Neuron (in vitro differentiated cells): ENCODE data around the gene INPP5A.
A peak's percentile ranks its signal among the peaks of the same experiment; 100 is the strongest.

Experiments
- H2AFZ ChIP-seq: one replicate; pipeline ENCODE4 v1.6.1; 2013; ENCODE audit warnings: low read depth, mild to moderate bottlenecking, inconsistent platforms, low read length, moderate library complexity
- H3K27me3 ChIP-seq: one replicate; pipeline ENCODE4 v1.6.1; 2013; ENCODE audit warnings: low read length; ENCODE audit not compliant: insufficient read depth
- H3K36me3 ChIP-seq: one replicate; pipeline ENCODE4 v1.6.1; 2013; ENCODE audit warnings: low read length; ENCODE audit not compliant: insufficient read depth
- H3K4me1 ChIP-seq: one replicate; pipeline ENCODE4 v1.6.1; 2013; ENCODE audit warnings: low read length; ENCODE audit not compliant: insufficient read depth
- H3K4me3 ChIP-seq: 2 replicates; pipeline ENCODE4 v1.5.1; 2013; ENCODE audit warnings: mild to moderate bottlenecking, low read length, moderate library complexity
- H3K9me3 ChIP-seq: one replicate; pipeline ENCODE4 v1.6.1; 2013; ENCODE audit warnings: low read length

The INPP5A gene

DNA sequence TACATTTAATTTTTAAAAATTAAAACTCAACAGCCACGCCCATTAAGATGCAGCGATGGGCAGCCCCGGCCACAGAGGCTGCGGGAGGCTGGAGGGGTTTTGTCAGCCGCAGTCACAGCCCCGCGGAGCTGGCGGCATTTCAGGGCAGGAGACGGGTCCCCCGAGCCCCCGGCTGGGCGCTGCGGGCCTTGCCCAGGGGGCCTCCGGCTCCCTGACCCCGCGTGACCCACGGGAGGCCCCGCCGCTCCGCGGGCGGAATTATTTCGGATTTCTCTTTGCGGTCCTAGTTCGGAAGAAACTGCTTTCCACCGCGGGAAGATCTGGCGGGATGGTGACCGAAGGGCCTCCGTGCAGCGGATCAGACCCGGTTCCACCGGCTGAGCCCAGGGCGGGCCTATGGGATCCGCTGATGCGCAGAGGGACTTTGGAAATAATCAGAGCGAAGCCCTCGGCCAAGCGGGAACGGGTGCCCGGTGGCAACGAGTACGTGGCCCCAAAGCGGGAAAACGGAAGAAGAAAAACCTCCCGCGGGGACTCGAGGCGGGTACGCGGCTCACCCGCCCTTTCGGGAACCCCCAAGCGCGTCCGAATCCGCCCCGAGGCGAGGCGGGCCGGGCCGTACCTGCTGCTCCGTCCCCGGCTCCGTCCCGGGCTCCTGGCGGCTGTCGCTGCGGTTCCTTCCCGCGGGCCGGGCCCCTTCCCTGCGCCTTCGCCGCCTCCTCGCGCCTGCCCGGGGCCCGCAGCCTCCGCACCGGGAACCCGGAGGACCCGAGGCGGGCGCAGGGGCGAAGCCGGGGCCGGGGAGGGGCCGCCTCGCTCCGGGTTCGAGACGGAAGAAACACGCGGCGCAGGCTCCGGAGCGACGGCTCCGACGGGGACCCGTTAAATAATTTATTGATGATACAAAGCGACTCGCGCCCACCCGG, 246.6 kb downstream of the INPP5A start:
- Histone ChIP-seq H3K4me1 (peaks cover 18% of the 10 kb centered on the region), H2AFZ (no peak overlapping the region), H3K36me3 (peaks cover 15% of the 10 kb centered on the region), H3K27me3 (peaks cover 39% of the 10 kb centered on the region), H3K4me3 (peak overlapping the region; percentile 47), H3K9me3 (peaks cover 17% of the 10 kb centered on the region)

- Histone ChIP-seq H3K27me3 (peaks cover 44% of the 10 kb centered on the region), H3K9me3 (peaks cover 17% of the 10 kb centered on the region), H3K4me1 (peaks cover 21% of the 10 kb centered on the region), H3K36me3 (peaks cover 15% of the 10 kb centered on the region), H2AFZ (no peak overlapping the region), H3K4me3 (peak overlapping the region; percentile 47)
Measured at GRCh38 chr10:132784866-132785722, 247.5 kb downstream of the INPP5A start.

- H3K4me1 ChIP-seq, result peaks cover 21% of the 10 kb centered on the region
- H3K36me3 ChIP-seq, result peaks cover 15% of the 10 kb centered on the region
- H3K4me3 ChIP-seq, result peak within 1 kb of the TSS; percentile 47
- H3K27me3 ChIP-seq, result peaks cover 49% of the 10 kb centered on the region
- H2AFZ ChIP-seq, result peak within 1 kb of the TSS; percentile 54
- H3K9me3 ChIP-seq, result peaks cover 17% of the 10 kb centered on the region
Measured at GRCh38 chr10:132785723-132786475, 248.3 kb downstream of the INPP5A start, which contains the start of gene NKX6-2. Gene NKX6-2, minus strand, starts transcription at chr10:132786147. Its CDS starts 199 bp downstream, at chr10:132785948.

DNA sequence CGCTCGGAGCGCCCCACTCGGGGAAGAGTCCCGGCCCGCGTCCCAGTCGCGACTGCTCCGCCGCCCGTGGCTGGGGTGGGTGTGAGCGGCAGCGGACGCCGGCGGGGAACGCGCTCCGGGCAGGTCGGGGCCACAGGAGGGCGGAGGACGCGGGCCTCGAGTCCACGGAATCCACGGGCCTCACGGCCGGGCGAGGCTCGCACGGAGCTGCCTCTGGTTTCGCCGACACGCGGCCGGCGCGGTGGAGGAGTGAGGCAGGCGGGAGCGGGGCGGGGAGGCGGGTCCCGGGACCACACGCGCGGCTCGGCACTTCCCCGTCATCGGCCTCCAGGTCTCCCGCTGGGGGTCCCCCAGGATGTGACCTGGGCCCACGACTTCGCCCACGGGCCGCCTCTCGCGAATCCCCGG, 248.9 kb downstream of the INPP5A start:
- H3K36me3 ChIP-seq, result peaks cover 13% of the 10 kb centered on the region
- H3K4me3 ChIP-seq, result peak overlapping the region; percentile 46
- no peak overlapping the region for H2AFZ ChIP-seq
- H3K27me3 ChIP-seq, result peaks cover 49% of the 10 kb centered on the region
- peaks cover 17% of the 10 kb centered on the region for H3K9me3 ChIP-seq
- peaks cover 21% of the 10 kb centered on the region for H3K4me1 ChIP-seq

GRCh38 chr10:132786884-132787494, 249.4 kb downstream of the INPP5A start:
- Histone ChIP-seq H3K36me3 (peaks cover 8% of the 10 kb centered on the region), H3K4me1 (peaks cover 21% of the 10 kb centered on the region), H2AFZ (peak overlapping the region; percentile 54), H3K4me3 (peak overlapping the region; percentile 46), H3K27me3 (peaks cover 49% of the 10 kb centered on the region), H3K9me3 (peaks cover 11% of the 10 kb centered on the region)

DNA sequence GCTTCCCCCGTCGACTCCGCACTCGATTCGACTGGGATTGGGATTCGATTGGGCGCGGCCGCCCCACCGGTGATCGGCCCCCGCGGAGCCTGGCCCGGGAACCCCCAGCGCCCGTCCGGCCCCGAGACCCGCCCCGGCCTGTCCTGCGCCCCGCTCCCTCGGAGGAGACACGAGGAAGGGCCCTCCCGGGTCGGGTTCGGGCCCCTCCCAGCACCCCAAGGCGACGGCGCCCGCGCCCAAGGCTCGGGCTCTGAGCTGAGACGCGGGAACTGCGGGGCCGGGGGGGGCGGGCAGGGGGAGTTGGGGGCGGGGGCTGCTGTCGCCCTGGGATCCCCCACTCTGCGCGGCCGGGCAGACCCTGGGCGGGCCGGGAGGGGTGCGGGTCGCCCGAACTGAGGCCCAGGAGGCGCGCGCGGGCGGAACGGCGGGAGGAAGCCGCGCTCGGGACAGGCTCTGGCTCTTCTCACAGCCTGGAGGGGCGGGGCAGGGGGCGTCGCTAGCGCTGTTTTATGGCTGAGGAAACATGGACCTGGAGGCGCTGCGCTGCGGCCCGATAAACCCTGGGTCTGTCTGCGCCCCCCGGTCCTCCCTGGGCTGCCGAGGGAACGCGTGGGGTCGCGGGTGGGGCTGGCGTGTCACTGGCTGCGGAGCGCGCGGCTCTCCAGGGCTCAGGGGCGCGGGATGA, 250.1 kb downstream of the INPP5A start:
- Histone ChIP-seq H3K36me3 (peaks cover 6% of the 10 kb centered on the region), H3K27me3 (peaks cover 48% of the 10 kb centered on the region), H3K4me3 (peak overlapping the region; percentile 46), H3K9me3 (peaks cover 10% of the 10 kb centered on the region), H2AFZ (peak overlapping the region; percentile 79), H3K4me1 (peaks cover 21% of the 10 kb centered on the region)

DNA sequence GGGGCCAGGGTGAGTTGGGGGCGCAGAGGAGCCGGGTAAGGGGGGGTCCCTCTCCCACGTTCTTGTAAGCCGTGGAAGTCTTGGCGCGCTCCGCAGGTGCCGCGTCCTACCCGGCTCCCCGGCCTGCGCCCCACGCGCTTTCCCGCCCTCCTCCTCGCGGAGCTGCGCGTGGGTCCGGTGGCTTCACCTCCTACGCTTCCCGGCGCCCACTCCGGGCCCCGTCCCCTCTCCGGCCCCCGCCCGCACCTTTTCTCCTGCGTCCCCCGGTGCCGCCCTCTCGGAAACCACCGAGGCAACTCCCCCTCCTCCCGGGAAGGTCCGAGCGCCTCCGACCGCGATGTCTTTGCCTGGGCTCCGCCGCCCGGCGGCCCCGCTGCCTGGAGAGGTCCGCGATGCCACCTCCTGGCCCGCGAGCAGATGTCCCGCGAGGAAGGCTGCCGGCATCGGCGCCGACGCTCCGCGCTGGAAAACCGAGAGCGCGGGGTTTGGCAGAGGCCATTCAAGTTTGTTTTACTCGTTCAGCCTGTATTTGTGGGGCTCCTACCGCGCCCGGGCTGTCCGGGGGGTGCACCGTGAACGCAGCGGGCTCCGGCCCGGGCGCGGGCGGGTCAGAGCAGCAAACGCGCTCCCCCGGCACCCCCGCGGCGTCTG, 250.7 kb downstream of the INPP5A start:
- H3K4me1 ChIP-seq, result peaks cover 21% of the 10 kb centered on the region
- peaks cover 44% of the 10 kb centered on the region for H3K27me3 ChIP-seq
- peak overlapping the region; percentile 79 for H2AFZ ChIP-seq
- H3K4me3 ChIP-seq, result peak overlapping the region; percentile 34
- H3K9me3 ChIP-seq, result peaks cover 7% of the 10 kb centered on the region
- no peaks in the 10 kb centered on the region for H3K36me3 ChIP-seq

GRCh38 chr10:132788831-132789219, 251.2 kb downstream of the INPP5A start:
- H3K4me1 ChIP-seq, result peaks cover 21% of the 10 kb centered on the region
- peaks cover 7% of the 10 kb centered on the region for H3K9me3 ChIP-seq
- H3K36me3 ChIP-seq, result no peaks in the 10 kb centered on the region
- peak overlapping the region; percentile 34 for H3K4me3 ChIP-seq
- peak overlapping the region; percentile 79 for H2AFZ ChIP-seq
- peaks cover 44% of the 10 kb centered on the region for H3K27me3 ChIP-seq

DNA sequence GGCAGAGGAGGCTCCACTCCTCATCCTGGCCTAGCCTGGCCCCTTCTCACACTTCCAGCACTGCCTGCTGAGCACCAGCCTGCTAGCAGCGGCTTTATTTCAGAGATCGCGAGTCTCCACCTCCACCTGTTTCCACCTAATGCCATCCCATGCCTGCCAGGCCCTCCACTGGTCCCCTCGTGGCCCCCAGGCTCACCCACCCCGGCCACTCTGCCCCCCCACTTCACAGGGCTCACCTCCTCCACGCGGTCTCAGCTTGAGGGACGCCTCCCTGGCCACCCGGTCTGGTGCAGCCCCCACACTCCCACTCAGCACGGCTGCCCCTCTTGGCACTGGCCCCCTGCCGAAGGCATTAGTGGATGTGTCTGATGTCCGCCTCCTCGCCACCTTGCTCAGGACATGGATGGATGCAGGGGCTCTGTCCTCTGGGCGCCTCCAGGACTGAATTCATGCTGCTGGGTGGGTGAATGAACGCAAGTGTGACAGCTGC, 252.1 kb downstream of the INPP5A start:
- H3K4me3 ChIP-seq, result no peak overlapping the region
- H3K9me3 ChIP-seq, result peaks cover 3% of the 10 kb centered on the region
- H3K4me1 ChIP-seq, result peaks cover 21% of the 10 kb centered on the region
- H2AFZ ChIP-seq, result no peak overlapping the region
- no peaks in the 10 kb centered on the region for H3K36me3 ChIP-seq
- peaks cover 39% of the 10 kb centered on the region for H3K27me3 ChIP-seq

DNA sequence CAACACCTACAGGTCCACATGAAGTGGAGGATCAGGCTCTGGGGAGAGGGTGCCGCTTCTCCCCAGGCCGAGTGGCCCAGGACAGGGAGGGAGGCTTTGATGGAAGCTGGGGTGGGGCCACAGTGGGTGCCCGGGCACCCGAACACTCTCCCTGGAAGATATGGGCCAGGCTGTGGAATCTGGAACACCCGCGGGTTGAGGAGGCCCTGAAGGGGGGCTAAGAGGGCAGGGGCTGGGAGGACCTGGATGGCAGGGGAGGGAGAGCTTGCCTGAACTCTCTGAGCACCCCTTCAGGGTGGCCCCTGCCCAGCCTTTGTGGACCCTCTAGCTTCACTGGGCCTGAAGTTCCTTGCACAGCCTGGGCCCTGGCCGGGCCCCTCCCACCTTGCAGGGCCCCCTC, 252.9 kb downstream of the INPP5A start:
- no peak overlapping the region for H3K4me3 ChIP-seq
- peaks cover 34% of the 10 kb centered on the region for H3K27me3 ChIP-seq
- no peaks in the 10 kb centered on the region for H3K36me3 ChIP-seq
- no peak overlapping the region for H2AFZ ChIP-seq
- no peaks in the 10 kb centered on the region for H3K9me3 ChIP-seq
- H3K4me1 ChIP-seq, result peaks cover 21% of the 10 kb centered on the region

DNA sequence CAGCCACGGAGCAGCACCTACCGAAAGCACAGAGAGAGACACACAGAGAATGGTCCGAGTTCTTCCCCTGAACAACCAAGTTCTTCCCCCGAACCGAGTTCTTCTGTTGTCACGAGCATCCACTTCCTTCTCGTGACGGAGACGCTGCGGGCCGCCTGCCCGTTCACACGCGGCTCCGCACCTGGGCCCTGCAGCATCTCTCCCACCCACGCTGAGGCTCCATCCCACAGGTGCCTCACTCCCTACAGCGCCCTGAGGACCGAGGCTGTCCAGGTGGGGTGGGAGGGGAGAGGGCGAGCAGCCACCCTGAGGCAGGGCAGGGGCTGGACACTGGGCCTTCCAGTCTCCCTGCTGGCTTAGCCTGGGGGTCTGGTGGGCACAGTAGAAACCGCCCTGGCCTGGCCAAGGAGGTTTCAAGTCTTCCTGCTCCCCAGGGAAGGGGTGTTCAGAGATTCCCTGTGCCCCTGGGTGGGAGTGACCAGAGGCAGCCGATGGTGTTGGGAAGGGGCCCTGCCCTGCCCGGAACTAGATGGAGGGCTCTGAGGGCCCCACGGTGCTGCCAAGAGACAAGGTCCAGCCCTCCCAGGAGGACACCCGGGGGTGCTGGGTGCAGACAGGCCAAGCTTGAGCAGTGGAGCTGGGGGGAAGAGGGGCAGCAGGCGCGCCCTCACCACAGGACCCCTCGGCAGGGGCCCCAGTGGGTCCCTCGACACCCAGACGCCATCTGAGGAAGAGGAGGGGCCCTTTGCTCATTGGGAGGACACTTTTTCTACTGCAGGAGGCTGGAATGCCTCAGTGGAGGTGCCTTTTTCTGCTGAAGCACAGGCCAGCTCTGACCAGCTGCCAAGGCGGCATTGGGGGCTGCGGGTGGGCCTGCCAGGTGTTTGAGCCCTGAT, 253.6 kb downstream of the INPP5A start:
- Histone ChIP-seq H3K4me3 (no peak overlapping the region), H3K4me1 (peaks cover 20% of the 10 kb centered on the region), H3K9me3 (no peaks in the 10 kb centered on the region), H3K27me3 (peaks cover 33% of the 10 kb centered on the region), H2AFZ (no peak overlapping the region), H3K36me3 (no peaks in the 10 kb centered on the region)
